OCI-LY3 (cell line): Measurements from ENCODE around the gene SEPTIN1.
"Not testable (repeated sequence)": the region's sequence is repeated elsewhere in the genome, so short reads cannot be mapped to it uniquely, and the experiment has no call there.

ENCODE experiments used
- EZH2phosphoT487 ChIP-seq: fragments of 200-600 bp; shearing (Covaris generic); IDR thresholded peaks from 2 replicates; pipeline ENCODE4 v1.6.1; 2018; ENCODE audit warnings: antibody characterized with exemption, mixed run types, low read depth
- TF ChIP-seq, protein P1 (sequence below): fragments of 200-600, 300-600 bp; sonication (generic); IDR thresholded peaks from 2 replicates; pipeline ENCODE4 v1.5.1; 2014; ENCODE audit warnings: antibody characterized with exemption, low read length, low read depth

DNA sequence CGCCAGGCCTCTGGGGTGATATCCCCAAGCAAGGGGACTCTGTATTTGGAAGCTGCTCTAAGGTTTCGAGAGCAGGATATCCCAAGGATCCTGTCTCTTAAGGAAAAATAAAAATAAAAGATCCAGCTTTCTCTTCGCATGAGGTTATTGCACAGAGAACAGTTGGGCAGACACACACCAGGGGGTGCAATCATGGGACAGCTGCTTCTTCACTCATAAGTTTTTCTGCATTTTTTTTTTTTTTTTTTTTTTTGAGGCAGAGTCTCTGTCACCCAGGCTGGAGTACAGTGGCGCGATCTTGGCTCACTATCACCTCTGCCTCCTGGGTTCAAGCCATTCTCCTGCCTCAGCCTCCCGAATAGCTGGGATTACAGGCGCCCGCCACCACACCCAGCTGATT is 40.4 kb downstream of the SEPTIN1 start:
- TF ChIP-seq, protein P1, sequence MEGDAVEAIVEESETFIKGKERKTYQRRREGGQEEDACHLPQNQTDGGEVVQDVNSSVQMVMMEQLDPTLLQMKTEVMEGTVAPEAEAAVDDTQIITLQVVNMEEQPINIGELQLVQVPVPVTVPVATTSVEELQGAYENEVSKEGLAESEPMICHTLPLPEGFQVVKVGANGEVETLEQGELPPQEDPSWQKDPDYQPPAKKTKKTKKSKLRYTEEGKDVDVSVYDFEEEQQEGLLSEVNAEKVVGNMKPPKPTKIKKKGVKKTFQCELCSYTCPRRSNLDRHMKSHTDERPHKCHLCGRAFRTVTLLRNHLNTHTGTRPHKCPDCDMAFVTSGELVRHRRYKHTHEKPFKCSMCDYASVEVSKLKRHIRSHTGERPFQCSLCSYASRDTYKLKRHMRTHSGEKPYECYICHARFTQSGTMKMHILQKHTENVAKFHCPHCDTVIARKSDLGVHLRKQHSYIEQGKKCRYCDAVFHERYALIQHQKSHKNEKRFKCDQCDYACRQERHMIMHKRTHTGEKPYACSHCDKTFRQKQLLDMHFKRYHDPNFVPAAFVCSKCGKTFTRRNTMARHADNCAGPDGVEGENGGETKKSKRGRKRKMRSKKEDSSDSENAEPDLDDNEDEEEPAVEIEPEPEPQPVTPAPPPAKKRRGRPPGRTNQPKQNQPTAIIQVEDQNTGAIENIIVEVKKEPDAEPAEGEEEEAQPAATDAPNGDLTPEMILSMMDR: not testable (repeated sequence)
- TF ChIP-seq EZH2phosphoT487: not testable (repeated sequence)
